Stimulated activated CD4-positive, alpha-beta T cell treated with anti-CD3 and anti-CD28 coated beads, Interleukin-4, amount 100 ng/mL, for 4 hours (primary cell): ENCODE results near the gene DOK1.
"Not testable (repeated sequence)": the region's sequence is repeated elsewhere in the genome, so short reads cannot be mapped to it uniquely, and the experiment has no call there.

Experiments
- DNase-seq, 2 experiments: peaks; one replicate each; pipeline ENCODE4 v3.0.0-alpha.2; 2020

Gene DOK1

GRCh38 chr2:74548900-74549826 is 5.4 kb upstream of the DOK1 start:
- no peak for DNase-seq

GRCh38 chr2:74550231-74550630 is 4.3 kb upstream of the DOK1 start:
- DNase-seq, result no peak

- no peak for DNase-seq
These were observed 3.0 kb upstream of the DOK1 start for GRCh38 chr2:74551530-74551929.

GRCh38 chr2:74551942-74552913 is 2.3 kb upstream of the DOK1 start:
- no peak for DNase-seq

- DNase-seq, result no peak
These were observed 1.4 kb upstream of the DOK1 start for GRCh38 chr2:74552914-74553811.

- peak; percentile 36 to 44 for DNase-seq
These were observed 456 bp downstream of the DOK1 start for GRCh38 chr2:74554820-74555531.

GRCh38 chr2:74555610-74556103 is 1.1 kb downstream of the DOK1 start:
- DNase-seq, result no peak

- DNase-seq, result no peak
These were observed 1.6 kb downstream of the DOK1 start for GRCh38 chr2:74556159-74556558.

- no peak for DNase-seq
These were observed 2.4 kb downstream of the DOK1 start for GRCh38 chr2:74556831-74557370.

- DNase-seq, result no peak
These were observed 4.0 kb downstream of the DOK1 start for GRCh38 chr2:74558284-74559230.

- DNase-seq, result no peak
These were observed 5.4 kb downstream of the DOK1 start for GRCh38 chr2:74559912-74560311.

- DNase-seq, result no peak
These were observed 6.1 kb downstream of the DOK1 start for GRCh38 chr2:74560591-74560990.

- not testable (repeated sequence) for DNase-seq
These were observed 6.5 kb downstream of the DOK1 start for GRCh38 chr2:74561022-74561421.

- DNase-seq, result no peak
These were observed 7.7 kb downstream of the DOK1 start for GRCh38 chr2:74562126-74562775.

- DNase-seq, result no peak
These were observed 9.7 kb downstream of the DOK1 start for GRCh38 chr2:74564222-74564621.

- DNase-seq, result no peak
These were observed 11.7 kb downstream of the DOK1 start for GRCh38 chr2:74566076-74566753.

GRCh38 chr2:74566754-74567085 is 12.2 kb downstream of the DOK1 start:
- DNase-seq, result no peak

- DNase-seq, result no peak
These were observed 13.4 kb downstream of the DOK1 start for GRCh38 chr2:74567881-74568280.

GRCh38 chr2:74569686-74570085 is 15.2 kb downstream of the DOK1 start:
- no peak for DNase-seq
